HL-60 (cell line): Measurements from ENCODE around the gene LANCL2.
A peak's percentile ranks its signal among the peaks of the same experiment; 100 is the strongest.

ENCODE experiments used
- DNase-seq, 2 experiments: peaks; one replicate each; pipeline ENCODE4 v3.0.0-alpha.2; 2010 to 2020; ENCODE audit warnings: low read depth in 1 of 2, low spot score in 1 of 2
- H3K27ac ChIP-seq: fragments of 250-450 bp; sonication (Bioruptor Pico); replicated peaks from 2 replicates; pipeline ENCODE4 v1.5.1; 2020; ENCODE audit warnings: mild to moderate bottlenecking, moderate library complexity
- H3K27me3 ChIP-seq: fragments of 250-450 bp; sonication (Bioruptor Pico); 2 replicates; pipeline ENCODE4 v1.5.1; 2021; ENCODE audit warnings: mild to moderate bottlenecking, moderate library complexity; ENCODE audit not compliant: insufficient read depth, poor library complexity, severe bottlenecking
- H3K4me3 ChIP-seq: replicated peaks from 2 replicates; pipeline ENCODE4 v1.5.1; 2011; ENCODE audit warnings: mild to moderate bottlenecking, control low read depth, low read length; ENCODE audit not compliant: insufficient read depth
- CTCF ChIP-seq: IDR thresholded peaks from one replicate; pipeline ENCODE4 v1.5.1; 2011; ENCODE audit warnings: low read length, control low read depth, inconsistent platforms; ENCODE audit not compliant: insufficient read depth
- GABPA ChIP-seq: IDR thresholded peaks from 2 replicates; pipeline ENCODE4 v1.6.1; 2012; ENCODE audit warnings: low read depth
- POLR2AphosphoS5 ChIP-seq: IDR thresholded peaks from 2 replicates; pipeline ENCODE4 v1.6.1; 2012; ENCODE audit warnings: low read depth
- REST ChIP-seq: IDR thresholded peaks from 2 replicates; pipeline ENCODE4 v1.6.1; 2012; ENCODE audit warnings: low read depth; ENCODE audit not compliant: insufficient replicate concordance
- SPI1 ChIP-seq: IDR thresholded peaks from 2 replicates; pipeline ENCODE4 v1.6.1; 2012; ENCODE audit warnings: low read depth, mild to moderate bottlenecking, borderline replicate concordance

LANCL2 gene

GRCh38 chr7:55362927-55363326 is 2.2 kb upstream of the LANCL2 start:
- no peak overlapping the region for H3K27ac ChIP-seq
- H3K27me3 ChIP-seq = no peaks in the 10 kb centered on the region
- no peak for TF ChIP-seq GABPA
- no peak for TF ChIP-seq SPI1
- TF ChIP-seq REST = no peak
- TF ChIP-seq POLR2AphosphoS5 = no peak
- TF ChIP-seq CTCF = no peak
- DNase-seq = no peak
- H3K4me3 ChIP-seq = no peak overlapping the region

DNA sequence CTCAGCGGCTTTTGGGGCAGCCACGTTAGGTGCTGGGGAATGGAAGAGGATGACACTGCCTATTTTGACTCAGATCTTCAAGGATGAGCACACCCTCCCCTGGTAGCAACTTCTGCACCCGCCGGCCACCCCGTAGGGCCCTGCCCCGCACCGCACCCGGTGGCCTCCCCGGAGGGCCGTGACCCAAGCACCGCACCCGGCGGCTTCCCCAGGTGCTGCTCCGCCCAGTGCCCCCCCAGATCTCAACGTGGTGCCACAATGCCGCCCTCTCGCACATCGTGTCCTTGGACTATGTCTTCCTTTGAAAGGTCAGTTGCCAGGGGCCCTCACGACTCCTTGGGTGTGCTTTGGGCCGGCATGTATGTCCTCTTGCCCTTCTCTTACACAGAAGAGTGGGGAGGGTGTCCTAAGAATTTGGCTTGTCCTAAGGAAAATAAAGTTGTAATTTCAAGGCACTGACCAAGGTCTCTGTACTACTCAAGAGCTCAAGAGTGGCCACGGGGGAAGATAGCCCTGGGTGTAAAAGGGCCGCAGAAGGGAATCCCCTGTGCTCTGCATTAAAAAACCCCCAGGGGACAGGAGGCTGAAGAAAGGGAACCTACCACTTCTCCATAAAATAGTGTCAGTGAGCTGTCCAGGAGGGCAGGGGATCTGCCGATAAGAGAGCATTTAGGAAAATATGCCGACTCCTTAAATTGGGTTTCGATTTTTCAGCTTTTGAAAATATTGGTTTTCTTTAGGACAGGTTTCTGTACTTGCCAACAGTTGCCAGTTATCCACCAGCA is 1.6 kb upstream of the LANCL2 start:
- no peak overlapping the region for H3K27ac ChIP-seq
- no peak for DNase-seq
- H3K4me3 ChIP-seq = no peak overlapping the region
- no peaks in the 10 kb centered on the region for H3K27me3 ChIP-seq
- no peak for TF ChIP-seq GABPA
- TF ChIP-seq SPI1 = no peak
- no peak for TF ChIP-seq CTCF
- no peak for TF ChIP-seq POLR2AphosphoS5
- no peak for TF ChIP-seq REST

- TF ChIP-seq REST (peak; percentile 8), CTCF (no peak), POLR2AphosphoS5 (peak; percentile 84), SPI1 (no peak)
- Histone ChIP-seq H3K27ac (peak overlapping the region; percentile 100), H3K4me3 (peak overlapping the region; percentile 90), H3K27me3 (no peaks in the 10 kb centered on the region)
- peak; percentile 88 to 92 for DNase-seq
Observed at GRCh38 chr7:55365675-55366460, 731 bp downstream of the LANCL2 start.
